ENCODE measurements around the gene PRDM16. TPM values are rescaled to one million over a fixed set of nuclear protein-coding genes. Genes with fewer than 3 reads are reported as not detected.

The PRDM16 gene
- total RNA-seq, 1 experiment from 2014 or later = 0.97 TPM

- no peak for DNase-seq (ENCODE audit: low spot score)
Observed at GRCh38 chr1:3410142-3410925, 341.3 kb downstream of the PRDM16 start.

- DNase-seq (ENCODE audit: low spot score) = no peak
Observed at GRCh38 chr1:3411806-3412205, 342.8 kb downstream of the PRDM16 start.

- no peak for DNase-seq (ENCODE audit: low spot score)
Observed at GRCh38 chr1:3412376-3412775, 343.4 kb downstream of the PRDM16 start.

GRCh38 chr1:3413975-3414710 lies 345.1 kb downstream of the PRDM16 start:
- no peak for DNase-seq (ENCODE audit: low spot score)

GRCh38 chr1:3415260-3416090 lies 346.5 kb downstream of the PRDM16 start:
- DNase-seq (ENCODE audit: low spot score) = no peak

GRCh38 chr1:3417082-3417739 lies 348.2 kb downstream of the PRDM16 start:
- no peak for DNase-seq (ENCODE audit: low spot score)

- no peak for DNase-seq (ENCODE audit: low spot score)
Observed at GRCh38 chr1:3417934-3418333, 348.9 kb downstream of the PRDM16 start.

- DNase-seq (ENCODE audit: low spot score) = no peak
Observed at GRCh38 chr1:3418600-3418999, 349.6 kb downstream of the PRDM16 start.

GRCh38 chr1:3419415-3420204 lies 350.6 kb downstream of the PRDM16 start:
- DNase-seq (ENCODE audit: low spot score) = no peak

GRCh38 chr1:3420218-3420951 lies 351.4 kb downstream of the PRDM16 start:
- no peak for DNase-seq (ENCODE audit: low spot score)

GRCh38 chr1:3422638-3423037 lies 353.6 kb downstream of the PRDM16 start:
- DNase-seq (ENCODE audit: low spot score) = no peak

GRCh38 chr1:3423245-3423829 lies 354.3 kb downstream of the PRDM16 start:
- no peak for DNase-seq (ENCODE audit: low spot score)

GRCh38 chr1:3423896-3424611 lies 355.1 kb downstream of the PRDM16 start:
- no peak for DNase-seq (ENCODE audit: low spot score)

GRCh38 chr1:3425486-3426215 lies 356.6 kb downstream of the PRDM16 start:
- no peak for DNase-seq (ENCODE audit: low spot score)

- no peak for DNase-seq (ENCODE audit: low spot score)
Observed at GRCh38 chr1:3426956-3427535, 358.0 kb downstream of the PRDM16 start.

GRCh38 chr1:3427711-3428704 lies 359.0 kb downstream of the PRDM16 start:
- no peak for DNase-seq (ENCODE audit: low spot score)

GRCh38 chr1:3428899-3429298 lies 359.9 kb downstream of the PRDM16 start:
- no peak for DNase-seq (ENCODE audit: low spot score)

All from H4 (cell line).